NCI-H226 (cell line): ENCODE results near the gene NUTM2E.
"Not testable (repeated sequence)": the region's sequence is repeated elsewhere in the genome, so short reads cannot be mapped to it uniquely, and the experiment has no call there.

Experiments used
- DNase-seq: peaks from one replicate; pipeline ENCODE4 v3.0.0-alpha.2; 2015

NUTM2E gene, protein sequence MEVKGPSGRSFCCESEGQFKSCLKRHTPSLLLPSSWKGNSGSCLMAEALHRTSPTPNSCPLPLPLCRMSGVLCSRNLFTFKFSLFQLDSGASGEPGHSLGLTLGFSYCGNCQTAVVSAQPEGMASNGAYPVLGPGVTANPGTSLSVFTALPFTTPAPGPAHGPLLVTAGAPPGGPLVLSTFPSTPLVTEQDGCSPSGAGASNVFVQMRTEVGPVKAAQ (N-terminal part only)

DNA sequence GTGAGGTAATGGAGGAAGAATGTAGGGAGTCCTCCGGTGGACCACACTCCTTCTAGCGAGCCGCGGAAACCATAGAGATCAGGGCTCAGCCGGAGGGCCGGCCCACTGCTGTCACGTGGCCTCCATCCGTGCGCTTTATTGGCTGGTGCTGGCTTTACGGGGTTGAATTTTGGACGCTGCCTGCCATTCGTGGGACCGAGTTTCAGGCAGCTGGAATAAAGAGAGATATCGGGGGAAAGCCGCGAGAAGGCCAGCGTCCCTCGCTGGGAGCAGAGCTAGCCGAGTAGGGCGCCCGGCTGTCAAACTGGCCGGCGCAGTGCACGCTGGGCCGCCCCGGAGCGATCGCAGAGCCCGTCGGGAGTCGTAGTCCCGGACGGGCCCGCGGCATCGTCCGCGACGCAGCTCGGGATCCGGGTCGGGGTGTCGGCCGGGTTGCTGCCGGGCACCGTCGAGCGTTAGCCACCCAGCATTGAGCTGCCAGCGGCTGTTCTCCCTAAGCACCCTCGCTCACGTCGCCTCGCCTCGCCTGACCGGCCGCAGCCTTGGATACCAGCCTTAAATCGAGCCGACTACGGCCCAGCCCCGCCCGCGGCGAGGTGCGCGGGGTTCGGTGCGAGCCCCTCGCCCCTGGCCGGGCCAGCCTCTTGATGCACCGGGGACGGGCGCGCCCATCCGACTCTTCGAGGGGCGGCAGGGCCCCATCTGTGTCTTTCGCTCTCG, at the start of gene NUTM2E:
Gene NUTM2E (plus strand): TSS at position 244 of the 720 bp plus-strand sequence. CDS start 15,002 bp downstream, outside the sequence.
- DNase-seq = peak; percentile 78

DNA sequence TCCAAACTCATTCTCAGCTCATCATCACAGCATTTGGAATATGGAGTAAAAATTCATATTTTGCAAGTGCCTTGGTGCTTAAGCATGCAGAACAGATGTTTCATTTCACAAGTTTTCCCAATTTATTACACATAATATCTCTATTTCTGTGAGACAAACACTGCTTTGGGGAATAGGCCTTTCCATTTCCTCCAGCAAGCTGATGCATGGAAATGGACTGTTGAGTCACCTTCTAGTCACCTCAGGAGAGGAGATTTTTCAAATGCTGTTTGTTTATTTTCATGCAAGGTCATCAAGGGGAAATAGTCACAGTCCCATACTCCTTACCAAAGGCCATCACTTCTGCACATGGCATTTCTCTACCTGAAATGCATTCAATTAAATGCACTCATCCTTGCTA, 48.5 kb upstream of the NUTM2E start:
- DNase-seq = not testable (repeated sequence)

DNA sequence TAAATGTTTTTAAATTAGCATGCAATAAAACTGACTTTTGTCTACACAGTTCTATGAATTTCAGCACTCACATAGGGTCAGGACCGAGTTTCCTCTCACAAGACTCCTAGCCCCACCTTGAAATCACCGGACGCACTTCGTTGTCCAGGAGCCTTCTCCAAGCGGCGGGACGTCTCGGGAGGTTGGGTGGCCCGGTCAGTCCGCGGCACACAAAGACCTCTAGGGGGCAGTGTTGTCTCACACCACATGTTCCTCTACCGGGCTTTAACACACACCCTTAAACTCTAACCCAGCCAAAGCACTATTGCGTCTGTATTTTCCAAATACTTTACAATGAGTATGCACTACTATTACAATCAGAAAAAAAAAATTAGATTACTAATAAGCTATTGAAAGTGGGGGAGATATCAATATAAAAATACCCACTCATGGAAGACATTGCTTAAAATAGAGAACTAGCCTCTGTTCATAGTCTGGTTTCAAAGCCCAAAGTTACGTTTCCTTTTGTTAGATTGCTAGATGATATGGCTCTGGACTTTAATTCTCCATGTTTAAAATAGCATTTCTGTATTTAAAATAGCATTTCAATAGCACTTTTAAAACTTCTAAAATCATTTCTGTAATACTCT, 47.1 kb upstream of the NUTM2E start:
- peak; percentile 60 for DNase-seq

DNA sequence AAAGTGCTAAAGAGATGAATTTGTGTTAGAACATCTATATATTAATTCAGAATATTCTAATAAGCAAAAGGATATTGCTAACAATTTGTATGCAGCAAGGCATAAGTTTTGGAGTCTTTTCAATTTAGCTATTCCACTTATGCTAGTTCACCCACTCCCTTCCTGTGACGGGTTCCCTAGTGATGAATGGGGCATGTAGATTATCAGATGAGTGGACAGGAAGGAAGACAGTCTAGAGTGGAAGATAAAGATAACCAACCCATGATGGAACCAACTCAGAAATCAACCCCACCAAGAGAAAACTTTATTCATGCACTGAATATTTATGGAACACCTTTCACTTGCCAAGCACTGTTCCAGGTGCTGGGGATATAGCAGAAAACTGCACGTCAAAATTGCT, 46.5 kb upstream of the NUTM2E start:
- DNase-seq = not testable (repeated sequence)

DNA sequence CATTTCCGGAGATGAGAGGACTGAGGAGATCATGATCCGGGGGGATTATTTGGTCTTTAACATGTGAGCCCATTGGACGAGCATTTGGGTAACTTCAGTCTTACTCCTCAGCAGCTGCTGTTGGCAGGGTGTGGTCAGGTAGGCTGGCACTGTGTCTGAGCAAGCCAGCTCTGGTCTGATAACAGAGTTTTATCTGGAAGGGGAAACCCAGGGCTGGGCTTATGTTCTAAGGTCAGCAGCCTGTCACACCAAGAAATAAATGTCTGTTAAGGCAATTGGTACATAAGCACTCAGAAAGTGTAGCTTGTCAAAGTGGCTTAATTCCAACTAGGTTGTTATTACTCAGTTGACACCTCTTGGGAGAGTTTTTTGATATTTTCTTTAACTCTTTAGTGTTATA, 45.0 kb upstream of the NUTM2E start:
- DNase-seq = not testable (repeated sequence)

DNA sequence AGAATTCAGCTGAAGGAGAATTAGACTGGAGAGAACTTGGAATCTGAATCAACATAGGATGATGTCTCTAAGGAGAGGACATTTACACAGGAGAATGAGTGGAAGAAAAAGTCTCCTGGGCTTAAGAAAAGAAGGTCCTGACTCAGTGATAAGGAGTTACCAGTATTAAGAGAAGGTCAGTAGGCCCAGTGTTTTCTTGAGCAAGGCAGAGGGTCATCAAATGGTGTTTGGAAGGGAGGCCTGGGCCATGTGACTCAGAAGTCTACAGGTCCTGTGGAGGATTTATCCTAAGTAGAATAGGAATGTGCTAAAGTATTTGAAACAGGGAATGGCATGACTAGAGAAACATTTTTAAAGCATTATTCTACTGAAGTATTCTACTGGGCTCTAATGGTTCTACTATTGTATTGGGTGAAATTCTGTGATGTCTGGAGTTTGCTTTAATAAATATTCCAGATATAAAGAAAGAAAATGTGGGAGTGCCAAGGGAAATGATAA, 39.0 kb upstream of the NUTM2E start:
- not testable (repeated sequence) for DNase-seq

DNA sequence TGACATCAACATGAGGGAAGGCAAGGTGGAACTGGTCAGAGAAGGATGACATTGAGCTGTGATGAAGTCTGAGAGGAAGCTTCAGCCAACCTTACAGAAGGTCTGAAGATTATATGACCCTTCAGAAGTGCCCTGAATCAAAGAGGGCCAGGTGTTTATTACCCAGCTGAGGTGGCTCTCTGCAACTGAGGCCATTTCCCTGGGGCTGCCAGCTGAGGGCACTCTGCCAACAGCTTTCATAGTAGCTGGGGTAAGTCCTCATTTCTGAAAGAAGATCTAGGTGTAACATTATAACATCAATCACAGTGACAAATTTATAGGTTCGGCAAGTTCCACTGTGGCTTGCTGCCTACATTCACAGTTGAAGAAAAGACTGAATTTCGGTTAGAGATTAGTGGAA, 37.2 kb upstream of the NUTM2E start:
- not testable (repeated sequence) for DNase-seq

DNA sequence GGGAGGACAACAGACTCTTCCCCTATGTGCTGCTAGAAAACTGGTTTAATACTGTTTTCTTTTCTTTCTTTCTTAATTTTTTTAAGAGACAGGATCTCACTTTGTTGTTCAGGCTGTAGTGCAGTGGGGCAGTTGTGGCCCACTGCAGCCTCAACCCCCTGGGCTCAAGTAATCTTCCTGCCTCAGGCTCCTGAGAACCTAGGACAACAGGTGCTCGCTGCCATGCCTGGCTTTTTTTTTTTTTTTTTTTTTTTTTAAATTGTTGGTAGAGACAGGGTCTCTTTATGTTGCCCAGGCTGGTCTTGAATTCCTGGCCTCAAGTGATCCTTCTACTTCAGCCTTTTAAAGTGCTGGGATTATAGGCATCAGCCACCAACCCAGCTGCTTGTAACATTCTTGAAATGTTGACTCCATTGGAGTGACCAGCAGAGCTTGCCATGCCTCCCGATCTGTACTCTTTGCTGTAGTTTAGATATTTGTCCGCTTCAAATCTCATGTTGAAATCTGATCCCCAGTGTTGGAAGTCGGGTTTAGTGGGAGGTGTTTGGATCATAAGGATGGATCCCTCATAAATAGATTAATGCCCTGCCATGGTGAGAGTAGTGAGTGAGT, 34.5 kb upstream of the NUTM2E start:
- DNase-seq = not testable (repeated sequence)

DNA sequence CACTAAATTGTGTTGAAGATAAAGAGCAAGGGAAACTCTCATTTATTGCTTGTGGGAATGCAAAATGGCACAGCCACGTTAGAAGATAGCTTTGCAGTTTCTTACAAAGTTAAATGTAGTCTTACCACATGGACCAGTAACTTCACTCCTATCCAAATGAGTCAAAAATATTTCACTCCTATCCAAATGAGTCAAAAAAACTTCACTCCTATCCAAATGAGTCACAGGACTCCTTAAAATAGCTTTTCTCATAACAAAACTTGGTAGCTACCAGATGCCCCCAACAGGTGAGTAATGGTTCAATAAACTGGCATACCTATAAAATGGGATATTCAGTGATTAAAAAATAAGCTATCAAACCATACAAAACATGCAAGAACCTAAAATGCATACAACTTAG, 27.2 kb upstream of the NUTM2E start:
- not testable (repeated sequence) for DNase-seq

DNA sequence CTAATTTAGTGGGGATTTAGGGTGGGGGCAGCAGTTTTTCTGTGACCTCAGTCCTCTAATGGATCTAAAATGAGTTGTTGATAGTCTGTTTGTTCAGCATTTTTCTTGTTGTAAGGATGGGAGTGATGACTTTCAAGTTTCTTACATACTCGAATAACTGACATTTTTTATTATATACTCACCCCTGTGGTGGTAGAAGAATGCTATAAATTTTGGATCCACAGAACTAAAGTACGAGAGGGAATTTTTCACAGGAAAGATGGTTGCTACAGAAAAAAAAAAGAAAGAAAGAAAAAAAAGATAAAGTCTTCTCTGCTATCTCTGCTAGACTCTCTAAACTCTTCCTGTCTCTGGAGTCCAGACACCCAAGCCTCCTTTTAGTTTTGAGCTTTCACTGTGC, 20.7 kb upstream of the NUTM2E start:
- DNase-seq = not testable (repeated sequence)

DNA sequence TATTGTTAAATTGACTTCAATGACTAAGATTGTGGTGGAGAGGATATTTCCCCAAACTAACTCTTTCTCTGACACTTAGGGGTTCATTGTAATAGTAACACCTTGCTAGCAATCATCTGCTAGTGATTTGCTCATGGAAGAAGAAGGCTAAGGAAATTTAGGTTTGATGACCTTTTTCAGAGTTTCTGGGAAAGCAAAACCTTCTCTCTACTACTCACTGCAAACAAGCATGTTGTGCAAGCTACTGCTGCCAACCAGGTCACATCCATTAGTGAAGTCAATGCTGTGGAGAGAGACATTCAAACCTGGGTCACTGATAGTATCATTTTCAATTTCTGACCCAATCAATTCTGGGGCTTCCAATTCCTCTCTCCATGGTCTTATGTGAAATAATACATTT, 14.6 kb upstream of the NUTM2E start:
- DNase-seq = not testable (repeated sequence)

DNA sequence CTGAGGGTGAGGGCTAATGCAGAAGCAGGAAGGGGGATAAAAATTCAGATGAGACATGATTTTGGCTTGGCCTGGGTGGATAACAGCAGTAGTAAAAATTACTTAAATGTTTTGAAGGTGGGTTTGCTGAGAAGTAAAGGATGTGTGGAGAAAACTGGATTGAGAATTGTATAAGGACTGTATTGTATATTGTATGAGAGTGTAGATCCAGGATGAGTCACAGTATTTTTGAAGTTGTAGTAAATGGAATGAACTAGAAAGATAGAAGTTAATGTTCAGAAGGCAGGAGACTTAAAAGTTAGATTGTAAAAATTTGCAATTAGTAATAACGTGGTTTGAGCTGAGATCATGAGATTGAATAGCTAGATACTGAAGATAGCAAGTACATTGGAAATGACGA, 10.2 kb upstream of the NUTM2E start:
- DNase-seq = not testable (repeated sequence)

DNA sequence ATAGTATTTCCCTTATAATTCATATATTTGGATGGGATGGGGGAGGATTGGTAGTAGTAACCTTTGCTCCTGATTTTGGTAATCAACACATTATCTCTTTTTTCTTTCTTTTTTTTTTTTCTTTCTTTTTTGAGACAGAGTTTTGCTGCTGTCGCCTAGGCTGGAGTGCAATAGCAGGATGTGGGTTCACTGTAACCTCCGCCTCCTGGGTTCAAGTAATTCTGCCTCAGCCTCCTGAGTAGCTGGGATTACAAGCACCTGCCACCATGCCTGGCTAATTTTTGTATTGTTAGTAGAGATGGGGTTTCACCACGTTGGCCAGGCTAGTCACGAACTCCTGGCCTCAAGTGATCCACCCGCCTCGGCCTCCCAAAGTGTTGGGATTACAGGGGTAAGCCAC, 3.2 kb upstream of the NUTM2E start:
- DNase-seq = not testable (repeated sequence)

DNA sequence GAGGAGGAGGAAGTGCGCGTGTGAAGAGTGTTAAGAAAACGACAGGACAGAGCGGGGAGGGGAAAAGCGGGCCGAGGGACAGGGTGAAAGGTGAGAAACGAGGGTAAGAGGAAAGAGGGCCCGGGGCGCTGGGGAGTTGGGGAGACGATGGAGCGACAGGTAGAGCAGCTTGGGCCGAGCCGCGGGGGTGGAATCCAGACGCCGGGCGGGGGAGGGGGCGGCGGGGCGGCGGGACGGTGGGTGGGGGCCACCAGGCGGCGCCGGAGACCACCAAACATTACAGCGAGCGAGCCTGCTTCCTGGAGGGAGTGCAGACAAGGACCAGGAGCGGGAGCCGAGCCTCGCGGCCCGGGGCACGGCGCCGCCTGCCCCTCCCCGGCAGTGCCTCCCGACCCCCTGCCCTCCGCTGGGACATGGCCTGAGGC, 940 bp upstream of the NUTM2E start:
- not testable (repeated sequence) for DNase-seq

DNA sequence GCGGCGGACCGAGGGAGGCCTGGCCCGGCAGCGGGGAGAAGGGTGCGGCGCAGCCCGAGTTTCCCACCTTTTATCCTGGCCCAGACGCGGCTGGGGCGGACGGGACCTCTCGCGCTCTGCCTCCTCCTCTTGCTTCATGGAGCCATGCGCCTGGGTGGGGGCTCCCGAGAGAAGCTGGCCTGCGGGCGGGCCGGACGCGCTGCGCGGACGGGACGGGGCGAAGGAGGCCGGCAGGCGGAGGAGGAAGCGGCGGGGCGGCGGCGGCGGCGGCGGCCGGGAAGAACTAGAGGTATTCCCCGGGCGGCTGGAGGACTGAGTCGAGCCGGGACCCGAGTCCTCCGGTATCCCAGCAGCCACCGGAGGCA, 426 bp upstream of the NUTM2E start:
- not testable (repeated sequence) for DNase-seq

DNA sequence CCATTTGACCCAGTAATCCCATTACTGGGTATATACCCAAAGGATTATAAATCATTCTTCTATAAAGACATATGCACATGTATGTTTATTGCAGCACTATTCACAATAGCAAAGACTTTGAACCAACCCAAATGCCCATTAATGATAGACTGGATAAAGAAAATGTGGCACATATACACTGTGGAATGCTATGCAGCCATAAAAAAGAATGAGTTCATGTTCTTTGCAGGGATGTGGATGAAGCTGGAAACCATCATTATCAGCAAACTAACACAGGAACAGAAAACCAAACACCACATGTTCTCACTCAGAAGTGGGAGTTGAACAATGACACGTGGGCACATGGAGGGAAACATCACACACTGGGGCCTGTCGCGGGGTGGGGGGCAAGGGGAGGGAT, 7.3 kb downstream of the NUTM2E start:
- DNase-seq = not testable (repeated sequence)

DNA sequence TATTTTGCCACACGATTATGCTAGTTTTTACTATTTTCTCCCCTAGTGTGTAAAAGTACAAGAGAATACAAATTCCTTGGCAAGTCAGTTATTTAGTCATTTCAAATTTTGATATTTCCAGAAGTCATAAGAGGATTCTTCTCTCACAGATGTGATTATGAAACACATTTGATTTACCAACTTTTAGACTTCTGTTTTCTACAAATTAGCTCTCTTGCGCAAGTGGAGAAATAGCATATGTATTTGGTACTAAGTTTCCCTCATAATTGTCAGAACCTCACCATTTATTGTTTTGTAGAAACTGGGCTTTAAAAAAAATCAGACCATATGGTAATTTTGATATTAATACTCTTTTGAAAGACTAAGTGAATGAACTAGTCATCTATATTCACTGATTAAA, 9.4 kb downstream of the NUTM2E start:
- DNase-seq = not testable (repeated sequence)

DNA sequence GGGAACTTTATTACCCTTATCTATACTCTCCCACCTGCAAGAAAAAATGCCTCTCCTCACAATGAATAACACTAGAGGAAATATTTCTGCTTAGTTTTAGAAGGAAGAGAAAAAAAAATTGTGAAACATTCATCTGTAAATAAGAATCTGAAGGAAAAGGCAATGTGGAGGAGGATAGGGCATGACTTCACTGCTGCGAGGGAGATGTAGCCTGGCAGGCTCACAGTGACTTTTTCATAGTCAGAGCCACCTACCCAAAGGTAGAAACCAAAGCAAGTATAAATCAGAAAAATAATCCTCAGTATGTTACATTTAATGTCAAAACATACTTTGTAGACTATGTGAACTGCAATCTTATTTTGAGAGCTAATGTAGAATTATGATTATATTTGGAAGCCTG, 10.4 kb downstream of the NUTM2E start:
- peak; percentile 2 for DNase-seq

DNA sequence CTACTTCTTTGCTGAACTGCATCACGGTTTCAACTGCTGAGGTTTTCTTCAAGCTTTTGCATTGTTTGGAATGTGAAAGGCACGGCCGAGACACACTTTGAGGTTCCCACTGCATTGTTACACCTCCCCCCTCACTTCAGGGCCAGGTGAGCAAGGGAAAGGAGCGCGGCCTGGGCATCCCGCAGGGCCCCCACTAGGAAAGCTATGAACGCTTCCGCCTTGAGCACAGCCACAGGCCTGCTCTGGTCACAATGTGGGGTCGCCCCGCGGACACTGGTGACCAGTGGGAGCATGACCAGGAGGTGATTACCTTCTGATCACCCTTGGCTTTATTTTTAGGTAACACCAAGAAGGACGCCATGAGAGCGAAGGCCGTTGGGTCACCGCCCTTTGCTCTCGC, 11.9 kb downstream of the NUTM2E start:
- DNase-seq = not testable (repeated sequence)

DNA sequence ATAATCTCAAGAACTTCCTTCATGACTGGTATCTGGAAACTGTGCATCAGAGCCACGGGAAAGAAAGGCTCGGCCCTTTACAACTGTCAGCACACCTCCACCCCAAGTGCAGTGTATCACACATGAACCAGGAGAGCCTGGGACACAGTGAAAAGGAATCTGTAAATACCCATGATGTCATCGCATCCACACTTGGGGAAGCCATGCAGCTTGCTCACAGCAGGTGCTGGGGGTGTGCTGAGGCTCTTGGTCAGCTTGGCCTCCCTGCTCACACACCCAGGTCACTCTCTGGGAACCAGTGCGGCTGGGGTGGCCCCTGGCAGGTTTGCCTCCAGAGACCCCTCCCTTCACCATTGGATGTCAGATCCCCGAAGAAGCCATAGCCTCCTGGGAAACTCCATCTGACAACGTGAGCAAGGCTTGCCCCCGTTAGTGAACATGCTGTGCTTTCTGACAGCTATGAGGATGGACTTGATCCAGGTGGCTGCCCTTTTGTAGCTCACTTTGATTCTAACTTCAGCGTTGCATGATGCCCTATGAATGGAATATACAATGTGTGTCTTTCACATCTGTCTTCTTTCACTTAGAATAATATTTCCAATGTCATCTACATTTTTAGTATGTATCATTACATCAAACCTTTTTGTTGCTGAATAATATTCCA, 26.8 kb downstream of the NUTM2E start:
- DNase-seq = not testable (repeated sequence)

DNA sequence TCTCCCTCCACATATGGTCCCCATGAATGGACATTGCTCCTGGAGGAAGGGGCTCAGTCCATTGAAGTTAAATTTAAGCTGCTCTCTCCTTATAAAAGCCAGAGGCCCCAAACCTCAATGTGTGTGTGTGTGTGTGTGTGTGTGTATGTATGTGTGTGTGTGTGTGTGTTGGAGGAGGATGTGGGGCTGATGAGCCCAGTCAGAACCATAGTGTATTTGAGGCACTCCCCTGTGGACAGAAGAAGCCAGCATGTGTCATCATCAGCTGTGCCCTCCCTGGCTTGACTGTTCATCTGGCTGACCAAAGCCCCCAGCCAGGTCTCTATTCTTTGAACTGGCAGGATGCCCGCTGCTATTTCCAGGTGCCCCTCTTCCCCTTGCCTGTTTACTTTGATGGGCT, 35.7 kb downstream of the NUTM2E start:
- DNase-seq = not testable (repeated sequence)

DNA sequence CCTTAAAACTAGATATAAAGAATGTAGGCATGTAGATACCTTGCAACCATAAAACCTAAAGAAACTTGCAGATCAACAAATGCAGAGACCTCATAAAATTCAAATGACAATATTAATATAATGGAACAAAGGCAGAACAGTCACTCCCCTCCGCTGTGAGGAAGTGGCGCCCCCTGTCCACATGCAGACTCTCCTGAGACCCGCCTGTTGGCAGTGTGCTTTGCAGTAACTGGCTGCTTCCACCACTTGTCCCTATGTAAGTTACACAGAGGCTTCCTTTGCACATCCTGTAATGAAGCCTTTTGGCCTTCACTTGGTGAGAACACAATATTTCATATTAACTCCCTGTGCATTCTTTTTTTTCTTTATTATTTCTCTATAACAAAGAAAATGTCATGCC, 36.3 kb downstream of the NUTM2E start:
- DNase-seq = not testable (repeated sequence)
